Anterior cingulate cortex (tissue), 58 donors: ENCODE measurements around the gene IMP3.
A peak's percentile ranks its signal among the peaks of the same experiment; 100 is the strongest.
"Not testable (repeated sequence)": the region's sequence is repeated elsewhere in the genome, so short reads cannot be mapped to it uniquely, and the experiment has no call there.

Experiments used
- DNase-seq, 58 donors: peaks; one replicate each; lab custom pipeline; 2025; lab: John Stamatoyannopoulos, UW

Gene IMP3

DNA sequence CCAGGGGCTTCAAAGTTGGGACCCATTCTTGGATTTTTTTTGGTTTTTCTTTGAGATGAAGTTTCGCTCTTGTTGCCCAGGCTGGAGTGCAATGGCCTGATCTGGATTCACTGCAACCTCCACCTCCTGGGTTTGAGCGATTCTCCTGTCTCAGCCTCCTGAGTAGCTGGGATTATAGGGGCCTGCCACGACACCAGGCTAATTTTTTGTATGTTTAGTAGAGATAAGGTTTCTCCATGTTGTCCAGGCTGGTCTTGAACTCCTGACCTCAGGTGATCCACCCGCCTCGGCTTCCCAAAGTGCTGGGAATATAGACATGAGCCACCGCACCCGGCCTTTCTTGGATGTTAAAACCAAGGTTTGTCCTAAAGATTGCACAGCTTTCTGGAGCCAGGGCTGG is 6.1 kb downstream of the IMP3 start:
- DNase-seq = not testable (repeated sequence)

DNA sequence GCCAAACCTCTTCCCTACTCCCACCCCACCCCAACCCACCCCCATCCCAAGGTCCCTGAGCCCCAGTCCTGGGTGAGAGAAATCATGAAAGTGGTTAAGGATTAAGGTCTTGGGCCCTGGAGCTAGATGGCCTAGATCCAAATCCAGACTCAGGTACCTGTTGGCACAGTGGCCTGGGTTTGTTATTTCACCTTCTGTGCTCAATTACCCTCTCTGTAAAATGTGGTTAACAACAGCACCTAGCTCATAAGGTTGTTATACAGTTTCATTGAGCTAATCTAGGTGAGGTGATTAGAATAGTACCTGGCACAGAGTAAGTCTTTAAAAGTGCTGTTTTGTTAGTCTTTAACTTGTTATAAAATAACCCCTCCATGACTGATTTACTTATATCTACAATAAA is 8.1 kb downstream of the IMP3 start:
- no peak for DNase-seq

DNA sequence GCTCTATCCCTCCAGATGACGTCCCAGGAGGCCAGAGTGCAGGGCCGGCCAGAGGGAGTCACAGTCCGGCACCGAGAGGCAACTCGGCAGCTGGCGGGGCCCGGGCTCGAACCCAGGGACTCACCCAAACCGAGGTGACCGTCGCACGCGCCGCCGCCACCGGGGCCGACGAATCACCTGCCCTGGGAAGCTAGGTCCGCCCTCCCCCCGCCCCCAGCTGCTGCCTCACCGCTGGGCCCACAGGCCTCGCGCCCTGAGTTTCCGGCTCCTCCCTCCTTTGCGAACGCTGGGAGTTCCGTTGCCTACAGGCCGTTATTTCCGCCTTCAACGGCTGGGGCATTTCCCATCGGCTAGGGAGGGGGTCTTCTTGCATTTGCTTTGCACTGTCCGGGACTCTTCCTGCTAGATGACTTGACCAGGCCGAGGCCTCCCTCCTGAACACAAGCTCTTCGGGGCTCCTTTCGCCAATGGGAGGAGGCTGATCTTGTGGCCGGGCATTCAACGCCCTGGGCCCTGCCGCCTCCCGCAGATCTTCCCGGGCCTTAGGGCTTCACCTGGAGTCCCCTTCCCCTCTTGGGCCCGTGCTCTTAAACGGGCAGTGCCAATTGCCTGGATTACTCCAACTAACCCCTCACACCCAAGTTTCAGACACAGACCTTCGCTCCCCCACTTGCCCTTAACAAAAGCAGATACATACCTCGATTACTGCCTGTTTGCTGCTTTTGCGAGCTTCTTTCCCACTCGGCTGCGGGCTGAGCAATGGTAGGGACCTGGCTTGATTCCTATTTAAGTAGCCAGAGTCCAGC is 14.3 kb downstream of the IMP3 start, which contains the start of gene SNUPN:
TSS of gene SNUPN (minus strand) at position 184 of the 806 bp plus-strand sequence. CDS start 4,674 bp downstream, outside the sequence.
- peak; percentile 40 to 93 (median 88) for DNase-seq

DNA sequence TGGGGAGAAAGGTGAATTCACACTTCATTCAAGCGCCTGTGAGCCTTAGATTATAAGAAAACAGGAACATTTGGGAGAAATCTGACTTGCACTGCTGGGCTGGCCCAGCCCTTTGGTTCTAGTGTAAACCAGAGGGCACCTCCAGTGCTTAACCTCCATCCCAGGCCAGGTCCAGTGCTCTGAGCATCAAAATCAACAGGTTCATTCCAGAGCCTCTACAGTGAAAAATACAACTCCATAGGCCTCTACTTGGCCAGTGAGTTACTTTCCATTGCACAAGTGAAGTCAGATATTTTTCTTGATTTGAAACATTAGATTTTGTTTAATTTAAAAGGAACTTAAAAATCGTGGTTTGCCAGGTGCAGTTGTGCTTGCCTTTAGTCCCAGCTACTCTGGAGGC is 17.5 kb downstream of the IMP3 start:
- DNase-seq = no peak

DNA sequence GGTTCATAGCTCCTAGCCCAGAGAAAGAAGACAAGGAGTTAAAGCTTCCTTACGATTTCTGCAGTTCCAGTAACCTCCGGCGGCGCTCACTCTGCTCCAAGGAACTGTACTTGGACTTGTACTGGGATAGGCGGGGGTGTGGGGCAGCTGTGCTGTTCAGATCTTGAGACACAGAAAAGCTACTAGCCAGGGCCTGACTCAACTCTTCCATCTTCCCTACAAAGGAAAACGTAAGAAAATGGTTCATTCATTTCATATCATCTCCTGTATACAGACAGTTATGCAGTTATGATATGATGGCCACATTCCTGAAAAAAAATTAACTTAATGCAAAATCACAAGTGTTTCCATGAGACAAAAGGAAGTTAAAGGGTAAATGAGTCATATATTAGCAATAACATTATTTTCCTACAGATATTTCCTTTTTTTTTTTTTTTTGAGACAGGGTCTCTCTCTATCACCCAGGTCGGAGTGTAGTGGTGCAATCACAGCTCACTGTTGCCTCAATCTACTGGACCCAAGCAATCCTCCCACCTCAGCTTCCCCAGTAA is 19.1 kb downstream of the IMP3 start:
- peak in 17 of 58 donors; percentile 5 to 67 (median 14) for DNase-seq

DNA sequence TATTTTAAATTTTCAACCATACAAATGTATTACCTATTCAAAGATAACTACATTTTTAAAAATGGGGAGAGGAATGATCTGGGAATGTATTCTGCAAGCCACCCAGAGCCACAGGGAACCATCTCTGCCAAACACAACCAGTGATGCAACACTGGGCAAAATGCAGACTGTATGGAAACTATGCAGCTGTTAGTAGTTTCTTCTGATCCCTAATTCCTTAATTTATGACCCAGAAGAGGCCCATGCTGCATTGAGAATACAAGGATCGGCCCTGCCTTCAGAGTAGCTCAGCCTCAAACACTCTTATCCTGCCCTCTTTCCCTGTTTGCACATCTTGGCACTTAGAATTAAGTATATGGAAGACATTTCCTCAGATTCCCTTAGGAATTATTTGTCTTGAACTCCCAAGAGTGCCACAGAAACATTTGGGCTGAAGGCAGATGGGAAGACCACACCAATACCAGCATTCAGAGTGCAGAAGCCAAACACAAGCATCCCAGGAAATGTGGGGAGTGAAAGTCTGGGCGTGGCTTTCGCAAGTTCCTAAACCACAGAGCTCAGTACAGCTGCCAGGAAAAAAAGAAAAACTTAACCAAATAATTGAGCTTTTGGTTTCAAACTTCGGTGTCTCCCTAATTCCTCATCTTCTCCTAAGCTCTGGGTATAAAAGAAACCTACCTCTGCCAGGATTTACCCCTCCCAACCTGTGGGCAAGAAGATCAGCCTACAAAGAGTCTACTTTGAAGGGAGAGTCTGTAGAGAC is 19.8 kb downstream of the IMP3 start:
- no peak for DNase-seq

DNA sequence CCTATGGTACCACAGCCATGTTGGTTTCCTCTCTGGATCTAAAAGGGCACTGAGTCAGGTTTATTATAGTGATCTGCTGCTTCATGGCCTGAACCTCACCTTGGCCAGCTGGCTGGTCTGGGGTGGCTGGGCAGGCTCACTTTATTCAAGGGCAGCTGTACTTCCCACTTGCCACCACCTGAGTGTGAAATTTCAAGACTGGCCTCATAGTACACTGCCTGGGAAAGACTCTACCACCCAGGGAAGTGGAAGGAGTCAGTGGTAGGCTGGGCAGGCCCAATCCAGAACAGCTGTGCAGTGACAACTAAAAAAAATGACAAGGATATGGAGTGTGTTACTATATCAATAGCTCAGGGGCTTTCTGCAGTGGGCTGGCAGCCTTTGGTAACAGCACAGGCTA is 23.3 kb downstream of the IMP3 start:
- DNase-seq = no peak

DNA sequence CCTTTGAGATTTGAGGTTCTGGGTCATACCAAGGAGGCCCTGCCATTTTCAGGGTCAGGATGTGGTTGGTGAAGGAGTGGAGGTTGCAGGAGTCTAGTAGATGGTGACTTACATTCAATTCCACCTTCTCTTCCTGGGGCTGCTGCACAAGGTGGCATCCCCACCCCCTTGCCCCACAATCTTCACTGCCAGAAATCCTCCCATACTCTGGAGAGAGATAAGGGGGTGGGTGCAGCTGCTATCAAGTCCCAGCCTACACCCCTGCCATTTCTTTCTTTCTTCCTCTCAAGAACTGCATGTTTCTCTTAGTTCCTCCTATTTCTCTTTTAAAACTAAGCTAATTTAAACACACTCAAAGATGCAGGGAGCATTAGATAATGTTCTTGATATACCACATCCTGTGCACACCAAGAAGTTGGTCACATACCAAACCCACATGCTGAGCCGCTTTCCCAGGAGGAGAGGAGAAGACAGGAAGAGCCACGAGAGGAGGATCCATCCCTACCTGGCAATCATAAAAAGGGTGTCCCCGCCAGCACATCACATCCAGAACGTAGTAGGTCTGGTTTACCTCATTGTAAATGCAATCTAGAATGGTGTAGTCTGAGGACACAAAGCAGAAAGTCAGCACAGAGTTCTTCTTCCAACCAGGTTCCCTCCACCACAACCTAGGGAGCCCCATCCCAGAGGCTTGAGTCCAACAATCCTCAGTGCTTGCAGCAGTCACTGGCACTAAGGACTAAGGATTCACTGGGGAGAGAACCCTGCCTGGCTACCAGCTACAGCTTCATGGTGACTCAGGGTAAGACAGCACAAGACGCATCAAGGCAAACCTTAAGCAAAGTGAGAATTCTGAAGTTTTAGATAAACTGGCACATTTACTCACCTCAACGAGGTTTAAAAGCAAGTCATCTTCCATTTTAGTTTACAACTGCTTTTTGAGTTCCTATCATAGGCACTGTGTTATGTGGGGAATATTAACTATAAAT is 33.0 kb downstream of the IMP3 start:
- peak in 1 of 58 donors; percentile 37 for DNase-seq

DNA sequence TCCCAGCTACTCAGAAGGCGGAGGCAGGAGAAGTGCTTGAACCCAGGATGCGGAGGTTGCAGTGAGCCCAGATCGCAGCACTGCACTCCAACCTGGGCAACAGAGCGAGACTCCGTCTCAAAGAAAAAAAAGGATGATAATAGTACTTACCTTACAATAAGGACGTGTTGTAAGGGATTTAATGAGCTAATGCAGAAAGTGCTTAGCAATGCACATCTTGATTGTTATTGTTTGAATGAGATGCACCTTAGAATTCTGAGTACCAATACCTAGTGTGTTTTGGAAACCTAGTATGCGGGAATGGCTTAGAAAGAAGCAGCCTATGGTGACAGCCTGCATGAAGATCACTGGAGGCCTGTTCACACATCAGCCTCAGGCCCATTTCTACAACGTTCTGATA is 34.0 kb downstream of the IMP3 start:
- no peak for DNase-seq

DNA sequence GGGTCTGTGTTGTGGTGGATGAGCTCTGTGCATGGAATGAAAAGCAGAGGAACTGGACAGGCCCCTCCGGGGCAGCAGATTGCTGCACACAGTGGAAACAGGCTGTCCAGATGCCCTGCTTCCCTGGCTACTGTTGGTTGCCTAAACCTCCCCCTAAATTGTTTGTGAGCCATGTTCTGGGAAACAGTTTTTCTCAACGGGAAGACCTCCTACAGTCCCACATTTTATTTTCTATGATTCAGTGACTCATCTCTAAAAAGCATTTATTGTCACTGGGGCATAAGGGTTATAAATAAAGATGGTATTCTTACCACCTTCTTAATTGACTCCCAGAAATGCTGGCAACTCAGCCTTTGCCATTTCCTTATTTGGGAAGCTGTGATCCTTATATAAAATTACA is 40.6 kb downstream of the IMP3 start:
- peak in 6 of 58 donors; percentile 6 to 58 (median 12) for DNase-seq

DNA sequence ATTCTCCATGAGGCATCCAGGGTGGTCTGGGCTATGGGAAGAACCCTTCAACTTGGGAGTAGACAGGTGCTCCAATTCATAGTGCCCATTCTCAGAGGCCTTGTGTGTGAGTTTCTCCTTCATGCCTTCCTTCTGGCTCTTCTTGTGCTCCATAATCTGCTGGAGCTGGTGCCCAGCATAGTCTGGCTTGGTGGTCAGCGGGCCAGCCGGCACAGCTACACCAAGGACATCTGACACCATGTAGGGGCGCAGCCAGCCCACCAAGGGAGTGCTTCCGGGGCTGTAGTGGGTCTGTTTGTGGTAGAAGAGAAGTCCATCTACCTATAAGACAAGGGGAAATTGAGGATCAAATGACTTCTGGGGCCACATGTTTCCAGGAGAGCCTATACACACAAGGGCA is 41.7 kb downstream of the IMP3 start:
- no peak for DNase-seq

DNA sequence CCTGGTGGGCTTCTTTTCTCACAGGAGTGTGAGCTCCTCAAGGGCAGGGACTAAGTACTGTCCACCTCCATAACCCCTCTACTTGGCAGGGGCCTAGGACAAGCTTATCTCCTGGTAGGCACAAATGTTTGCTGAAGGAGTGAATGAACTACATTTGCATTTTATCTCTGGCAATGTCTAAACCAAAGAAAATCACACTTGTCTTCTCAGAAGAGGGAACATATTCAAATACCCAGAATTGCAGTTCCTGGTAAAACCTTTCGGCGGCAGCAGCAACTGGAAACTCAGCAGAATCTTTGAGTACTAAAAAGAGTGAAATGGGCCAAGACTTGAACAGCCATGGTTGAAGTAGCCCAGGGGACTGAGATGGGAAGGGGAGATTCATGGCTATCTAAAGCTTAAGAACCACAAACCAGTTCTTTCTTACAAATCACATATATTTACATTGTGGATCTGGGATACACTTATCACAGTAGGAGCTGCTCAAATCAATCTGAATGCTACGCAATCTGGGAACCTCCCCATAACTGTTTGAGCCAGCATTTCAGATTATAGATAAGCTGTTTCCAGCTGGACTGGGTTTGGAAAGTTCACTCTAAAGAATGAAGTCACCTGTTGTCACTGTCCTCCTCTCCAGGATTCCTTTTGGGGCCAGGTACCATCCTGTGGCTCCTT is 42.2 kb downstream of the IMP3 start:
- DNase-seq = peak in 2 of 58 donors; percentile 15

DNA sequence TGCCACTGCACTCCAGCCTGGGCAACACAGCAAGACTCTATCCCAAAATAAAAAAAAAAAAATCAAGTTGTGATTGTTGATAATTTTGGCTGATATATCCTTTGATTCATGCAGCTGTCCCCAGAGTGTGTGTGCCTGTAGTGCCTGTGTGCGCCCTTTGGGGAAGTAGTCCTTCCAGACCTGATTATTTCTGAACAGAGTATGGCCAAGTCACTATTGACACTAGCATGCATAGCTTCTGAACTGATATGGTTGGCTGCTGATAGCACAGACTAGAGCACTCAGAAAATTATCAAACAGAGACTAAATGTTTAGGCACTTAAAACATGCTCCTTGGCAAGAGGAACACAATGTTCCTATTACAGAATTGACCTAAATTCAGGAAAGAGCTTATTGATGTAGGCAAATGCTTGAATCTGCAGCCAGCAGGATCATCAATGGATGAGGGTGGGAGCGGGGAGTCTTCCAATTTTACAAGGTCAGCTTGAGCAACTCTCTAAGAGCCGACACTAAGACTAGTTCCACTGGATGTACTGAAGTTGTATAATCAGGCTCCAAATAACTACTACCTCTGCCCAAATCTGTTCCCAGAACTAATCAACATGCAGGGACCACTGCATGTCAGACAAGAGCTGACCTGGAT is 43.2 kb downstream of the IMP3 start:
- peak in 3 of 58 donors; percentile 14 to 58 (median 17) for DNase-seq

DNA sequence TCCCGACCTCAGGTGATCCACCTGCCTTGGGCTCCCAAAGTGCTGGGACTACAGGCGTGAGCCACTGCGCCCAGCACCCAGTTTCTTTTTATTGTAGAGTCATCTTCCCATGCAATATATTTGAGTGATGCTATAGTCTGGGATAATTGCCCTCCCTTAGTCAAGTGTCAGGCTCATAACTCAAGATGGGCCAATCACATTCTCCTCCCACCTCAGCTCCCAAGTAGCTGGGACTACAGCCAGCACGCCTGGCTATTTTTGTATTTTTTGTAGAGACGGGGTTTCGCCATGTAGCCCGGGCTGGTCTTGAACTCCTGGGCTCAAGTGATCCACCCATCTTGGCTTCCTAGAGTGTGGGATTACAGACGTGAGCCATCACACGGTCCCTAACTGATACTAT is 45.7 kb downstream of the IMP3 start:
- DNase-seq = no peak

DNA sequence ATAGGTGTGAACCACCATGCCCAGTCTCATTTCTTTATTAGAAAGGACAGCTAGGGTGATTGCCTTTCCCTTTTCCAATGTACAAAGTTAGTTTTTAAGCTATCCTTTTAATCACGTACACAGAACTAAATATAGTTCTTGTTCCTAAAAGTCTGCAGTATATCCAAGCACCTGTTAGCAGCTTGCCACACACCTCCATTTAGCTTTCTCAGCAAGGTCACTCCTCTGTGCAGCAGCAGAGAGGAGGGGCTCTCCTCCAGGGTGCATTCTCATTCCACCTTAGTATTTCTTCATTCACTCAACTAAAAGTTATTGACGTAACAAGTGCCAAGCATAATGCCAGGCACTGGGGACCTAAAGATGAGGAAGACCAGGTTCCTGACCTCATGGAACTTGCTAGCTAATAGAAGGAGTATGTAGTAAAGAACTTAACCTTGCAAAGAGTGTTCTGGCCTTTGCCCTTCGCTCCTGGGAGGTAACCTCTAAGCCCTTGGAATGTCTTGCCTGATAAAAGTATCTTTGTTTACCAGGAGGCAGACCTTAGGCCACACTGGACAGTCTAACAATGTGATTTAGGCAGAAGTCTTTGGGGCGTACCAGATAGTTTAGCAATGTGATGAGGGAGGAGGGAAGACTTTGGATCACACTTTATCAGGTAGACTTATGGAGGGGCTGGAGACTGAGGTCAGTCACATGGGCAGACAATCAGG is 48.2 kb downstream of the IMP3 start:
- no peak for DNase-seq

DNA sequence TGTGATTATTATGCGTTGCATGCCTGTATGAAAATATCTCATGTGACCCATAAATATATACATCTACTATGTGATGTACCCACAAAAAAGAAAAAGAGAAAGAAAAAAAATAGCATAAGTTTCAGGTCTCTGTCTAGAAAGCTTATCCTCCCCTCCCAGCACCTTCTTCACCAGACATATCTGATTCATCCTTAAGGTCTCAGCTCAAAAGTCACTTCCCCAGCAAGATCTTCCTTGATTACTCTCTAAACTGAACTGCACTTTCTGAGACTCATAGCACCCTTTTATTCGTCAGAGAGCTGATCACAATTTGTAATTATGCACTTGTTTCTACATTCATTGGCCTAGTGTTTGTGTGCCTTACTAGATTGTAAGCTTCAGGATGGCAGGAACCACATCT is 49.8 kb downstream of the IMP3 start:
- no peak for DNase-seq
